HG02840 (cell line): ENCODE results near the gene PBX1.
"Not testable (repeated sequence)": the region's sequence is repeated elsewhere in the genome, so short reads cannot be mapped to it uniquely, and the experiment has no call there.

Experiments
- ATAC-seq: cut with Tn5 transposase; IDR thresholded peaks from one replicate; pipeline ENCODE4 v1.9.1; 2021; ENCODE audit warnings: mild to moderate bottlenecking, moderate library complexity, moderate number of reproducible peaks; ENCODE audit not compliant: unreplicated experiment, low FRiP score

The PBX1 gene

DNA sequence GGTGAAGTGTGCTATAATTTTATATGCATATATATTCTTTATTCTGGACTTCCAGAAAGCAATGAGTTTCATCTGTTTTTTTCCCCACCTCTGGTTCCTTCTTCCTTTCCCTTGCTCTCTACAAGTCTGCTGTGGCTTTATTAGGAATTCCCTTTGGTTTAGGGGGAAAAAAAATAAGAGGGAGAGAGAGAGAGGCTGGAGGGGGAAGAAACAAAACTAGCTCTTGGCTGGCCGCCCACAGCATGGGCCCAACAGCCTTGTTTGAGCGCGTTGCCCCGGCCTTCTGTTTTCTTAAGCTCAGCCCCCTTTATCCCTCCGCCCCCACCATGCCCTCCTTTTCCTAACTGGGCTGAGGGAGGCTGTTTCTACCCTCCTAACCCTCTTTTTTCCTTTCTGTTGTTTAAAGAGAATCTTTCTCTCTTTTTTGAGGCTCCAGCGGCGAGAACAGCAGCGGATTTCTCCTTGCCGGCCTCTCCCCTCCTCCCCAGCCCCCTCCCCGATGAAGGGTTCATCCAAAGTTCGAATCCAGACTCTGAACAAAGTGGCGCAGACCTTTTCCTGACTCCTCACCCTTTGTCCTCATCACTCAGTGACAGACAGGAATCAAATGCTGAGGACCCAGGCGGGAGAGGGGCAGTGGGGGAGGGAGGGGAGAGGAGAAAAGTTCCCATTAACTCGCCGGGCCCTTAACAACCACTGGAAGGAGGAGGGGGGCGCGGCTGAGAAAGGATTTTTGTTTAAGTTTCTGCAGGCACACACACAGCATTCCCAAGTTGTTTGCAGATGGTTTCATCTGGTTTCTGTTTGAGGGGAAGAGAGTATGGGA is 29.7 kb downstream of the PBX1 start:
- no peak for ATAC-seq

DNA sequence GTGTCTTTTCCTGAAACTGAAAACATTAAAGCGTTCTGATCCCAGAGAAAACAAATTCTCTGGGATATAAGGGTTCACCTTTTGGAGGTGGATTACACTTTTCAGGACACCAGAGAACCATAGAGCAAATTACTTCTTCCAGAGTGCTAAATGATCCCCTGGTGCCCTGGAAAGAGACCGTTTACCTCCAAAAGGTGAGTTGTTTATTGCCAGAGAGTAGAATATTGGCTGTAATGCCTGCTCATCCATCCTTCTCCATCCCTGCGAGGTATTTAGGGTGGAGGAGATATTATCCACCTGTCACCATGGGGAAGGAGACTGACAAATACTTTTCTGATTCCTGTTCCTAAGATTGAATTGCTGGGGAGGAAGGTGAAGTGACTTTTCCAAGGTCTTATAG is 30.4 kb downstream of the PBX1 start:
- ATAC-seq: no peak

DNA sequence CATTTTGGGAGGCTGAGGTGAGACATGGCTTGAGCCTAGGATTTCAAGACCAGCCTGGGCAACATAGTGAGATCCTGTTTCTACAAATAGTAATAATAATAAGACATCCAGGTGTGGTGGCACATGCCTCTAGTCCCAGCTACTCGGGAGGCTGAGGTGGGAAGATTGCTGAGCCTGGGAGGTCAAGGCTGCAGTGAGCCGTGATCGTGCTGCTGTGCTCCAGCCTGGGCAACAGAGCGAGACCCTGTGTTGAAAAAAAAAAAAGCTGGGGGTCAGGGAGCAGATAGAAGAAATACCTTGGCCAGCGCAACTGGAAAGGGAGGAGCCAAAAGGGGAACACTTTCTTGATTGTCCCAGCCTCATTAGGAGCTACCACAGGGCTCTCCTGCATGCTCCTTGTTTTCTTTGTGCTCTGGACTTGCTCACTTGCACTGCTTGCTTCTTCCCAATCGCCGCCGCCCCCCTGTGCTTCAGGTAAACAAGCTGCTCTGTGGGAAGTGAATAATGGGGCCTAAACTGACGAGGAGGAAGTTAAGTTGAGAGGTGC is 31.1 kb downstream of the PBX1 start:
- ATAC-seq: no peak

DNA sequence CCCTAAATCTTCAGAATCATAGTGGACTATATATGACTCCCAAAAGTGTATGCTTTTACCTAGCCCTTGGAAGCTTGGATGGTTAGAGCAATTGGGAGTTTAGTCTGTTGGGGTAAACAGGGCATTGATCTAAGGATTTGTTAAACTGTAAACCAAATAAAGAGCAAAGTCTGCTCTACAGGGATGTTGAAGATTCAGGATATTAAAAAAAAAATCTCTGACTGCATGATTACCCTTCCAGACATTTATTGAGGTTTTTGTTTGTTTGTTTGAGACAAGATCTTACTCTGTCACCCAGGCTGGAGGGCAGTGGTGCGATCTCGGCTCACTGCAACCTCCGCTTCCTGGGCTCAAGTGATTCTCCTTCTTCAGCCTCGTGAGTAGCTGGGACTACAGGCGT is 31.6 kb downstream of the PBX1 start:
- ATAC-seq: no peak

DNA sequence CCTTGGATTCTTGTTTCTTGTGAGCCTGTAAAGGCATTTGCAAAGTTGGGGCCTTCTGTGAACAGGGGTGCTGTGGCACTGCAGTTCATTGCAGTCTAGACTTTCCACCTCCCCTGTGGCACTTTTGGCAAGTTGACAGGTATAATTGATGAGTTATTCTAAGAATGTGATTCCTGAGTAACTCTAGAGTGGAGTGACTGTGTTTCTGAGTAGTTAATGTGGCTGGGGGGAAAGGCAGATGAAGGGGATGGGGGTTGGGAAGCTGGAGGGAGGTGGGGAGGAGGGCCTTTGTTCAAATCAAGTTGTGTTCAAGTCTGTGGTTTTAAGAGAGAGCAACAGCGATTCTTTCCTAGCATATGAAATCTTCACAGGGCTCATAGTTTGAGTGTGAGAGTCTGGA is 32.9 kb downstream of the PBX1 start:
- ATAC-seq: no peak

DNA sequence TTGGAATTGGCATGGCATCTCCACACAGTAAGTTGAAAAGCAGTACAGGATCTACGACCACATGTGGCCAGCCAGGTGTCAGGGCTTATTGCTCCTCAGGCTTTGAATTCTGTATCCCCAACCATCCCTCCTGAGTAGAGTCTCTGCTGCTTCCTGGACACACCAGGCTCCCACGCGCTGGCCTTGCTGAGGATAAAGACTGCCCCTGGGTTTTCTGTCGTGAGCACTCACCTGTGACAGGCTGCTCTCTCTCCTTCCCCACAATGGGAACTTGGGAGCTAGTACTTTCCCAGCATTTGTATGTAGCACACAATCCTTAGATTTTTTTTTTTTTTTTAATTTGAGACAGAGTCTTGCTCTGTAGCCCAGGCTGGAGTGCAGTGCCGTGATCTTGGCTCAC is 33.6 kb downstream of the PBX1 start:
- ATAC-seq: no peak

DNA sequence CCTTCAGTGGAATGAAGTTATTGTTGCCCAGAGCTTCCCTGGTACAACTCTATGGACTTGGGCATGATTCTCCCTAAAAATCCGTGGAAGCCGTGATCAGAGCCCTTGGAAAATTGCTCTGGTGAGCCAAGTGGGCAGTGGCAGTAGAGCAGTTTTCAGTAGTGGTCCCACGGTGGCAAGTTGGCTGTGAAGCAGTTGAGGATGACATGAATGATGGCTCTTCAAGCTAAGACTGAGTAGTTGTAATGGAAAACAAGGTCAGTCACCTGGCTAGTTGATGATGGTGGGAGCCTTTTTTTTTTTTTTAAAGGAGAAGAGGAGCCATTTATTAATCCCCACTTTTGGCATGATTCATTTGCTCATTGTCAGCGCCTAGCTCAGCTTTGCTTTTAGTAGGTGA is 36.2 kb downstream of the PBX1 start:
- ATAC-seq: no peak

DNA sequence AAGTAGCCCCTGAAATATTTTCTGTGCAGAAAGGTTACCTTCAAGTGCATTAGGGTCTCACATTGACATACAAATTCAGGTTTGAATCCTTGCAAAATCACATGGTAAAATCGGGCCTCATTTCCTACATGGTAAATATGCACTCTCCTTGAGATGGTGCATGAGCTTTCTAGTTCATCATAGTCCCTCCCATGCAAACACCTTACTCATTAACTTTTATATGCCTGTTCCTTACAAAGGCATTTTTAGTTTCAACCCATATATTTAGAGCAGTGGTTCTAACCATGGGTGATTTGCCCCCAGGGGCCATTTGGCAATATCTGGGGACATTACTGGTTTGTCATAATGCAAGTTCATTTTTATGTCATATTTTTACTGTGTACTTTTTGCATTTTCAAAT is 37.2 kb downstream of the PBX1 start:
- no peak for ATAC-seq

DNA sequence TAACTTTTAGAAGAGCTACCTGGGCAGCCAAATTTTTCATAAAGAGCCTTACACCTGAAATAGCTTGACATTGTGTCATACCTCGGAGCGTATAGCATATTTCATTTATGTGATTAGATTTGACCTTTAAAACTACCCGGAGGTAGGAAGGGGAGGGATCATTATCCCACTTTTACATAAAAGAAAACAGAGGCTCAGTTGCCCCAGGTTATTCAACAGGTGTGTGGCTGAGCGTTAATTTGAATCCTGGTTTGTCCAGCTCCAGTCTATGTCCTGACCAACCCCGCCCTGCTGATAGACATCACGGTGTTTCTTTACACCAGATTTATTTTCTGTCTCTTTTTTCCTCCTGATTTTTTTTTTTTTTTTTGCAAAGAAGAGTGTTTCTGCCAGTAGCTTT is 39.7 kb downstream of the PBX1 start:
- ATAC-seq: no peak

DNA sequence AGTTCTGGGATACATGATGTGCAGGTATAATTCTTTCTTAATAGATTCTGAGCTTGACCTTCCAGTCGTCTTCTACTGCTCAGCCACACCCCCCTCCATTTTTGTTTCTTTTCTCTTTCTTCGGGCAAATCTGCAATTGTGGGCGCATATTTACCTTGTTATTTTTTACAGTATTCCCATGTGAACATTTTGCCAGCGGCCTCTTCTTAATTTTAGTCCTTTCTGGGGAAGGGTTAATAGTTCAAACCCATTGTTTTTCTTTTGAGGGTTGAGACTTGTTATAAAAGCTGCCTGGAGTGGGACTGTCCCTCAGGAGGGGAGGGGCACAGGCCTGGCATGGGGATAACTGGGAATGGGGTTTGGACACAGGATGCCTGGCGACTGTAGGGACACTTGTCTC is 40.3 kb downstream of the PBX1 start:
- no peak for ATAC-seq

DNA sequence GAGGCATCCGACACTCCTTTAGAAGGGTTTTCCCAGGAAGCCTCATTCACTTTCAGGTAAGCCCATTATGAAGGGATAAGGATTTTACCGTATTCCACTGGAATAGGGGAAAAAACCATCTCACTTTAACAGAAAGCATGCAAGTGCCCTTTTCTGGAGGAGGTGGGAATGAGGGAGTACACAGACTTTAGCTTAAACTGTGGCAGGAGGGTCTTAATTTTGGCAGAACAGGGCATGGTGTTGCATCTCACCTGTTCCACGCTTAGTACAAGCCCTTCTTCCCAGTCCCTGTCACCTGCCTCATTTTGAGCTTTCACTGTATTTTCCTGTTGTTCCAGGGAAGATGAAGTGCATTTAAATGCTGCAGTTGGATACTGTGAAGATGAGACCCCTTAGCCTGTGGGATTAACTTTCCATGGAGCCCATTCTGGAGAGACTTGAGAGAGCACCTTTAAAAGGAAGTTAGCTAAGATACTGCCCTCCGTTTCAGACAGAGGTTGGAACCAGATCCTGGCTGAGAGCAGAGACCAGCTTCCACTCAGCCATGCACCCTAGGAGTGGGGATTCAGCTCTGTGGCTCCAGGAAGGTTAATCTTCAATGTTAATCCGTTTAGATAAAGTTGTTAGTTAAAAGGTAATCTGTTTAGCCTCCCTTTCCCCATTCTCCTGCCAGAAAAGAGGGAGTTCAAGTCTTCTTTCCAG is 42.6 kb downstream of the PBX1 start:
- no peak for ATAC-seq

DNA sequence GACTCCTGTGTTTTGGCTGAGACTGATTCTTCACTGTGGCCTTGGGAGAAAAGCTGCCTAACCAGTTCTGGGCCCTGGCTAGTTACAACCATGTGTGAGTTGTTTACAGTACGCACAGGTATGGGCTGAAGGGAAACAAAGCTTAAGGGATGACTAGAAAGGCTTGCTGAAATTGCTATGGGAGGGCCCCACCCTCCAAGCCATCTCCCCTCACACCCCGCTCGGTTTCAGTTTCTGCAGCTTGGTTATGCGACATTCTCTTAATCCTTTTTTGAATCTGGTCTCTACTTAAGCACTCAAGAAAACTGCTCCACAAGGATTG is 43.1 kb downstream of the PBX1 start:
- ATAC-seq: no peak

DNA sequence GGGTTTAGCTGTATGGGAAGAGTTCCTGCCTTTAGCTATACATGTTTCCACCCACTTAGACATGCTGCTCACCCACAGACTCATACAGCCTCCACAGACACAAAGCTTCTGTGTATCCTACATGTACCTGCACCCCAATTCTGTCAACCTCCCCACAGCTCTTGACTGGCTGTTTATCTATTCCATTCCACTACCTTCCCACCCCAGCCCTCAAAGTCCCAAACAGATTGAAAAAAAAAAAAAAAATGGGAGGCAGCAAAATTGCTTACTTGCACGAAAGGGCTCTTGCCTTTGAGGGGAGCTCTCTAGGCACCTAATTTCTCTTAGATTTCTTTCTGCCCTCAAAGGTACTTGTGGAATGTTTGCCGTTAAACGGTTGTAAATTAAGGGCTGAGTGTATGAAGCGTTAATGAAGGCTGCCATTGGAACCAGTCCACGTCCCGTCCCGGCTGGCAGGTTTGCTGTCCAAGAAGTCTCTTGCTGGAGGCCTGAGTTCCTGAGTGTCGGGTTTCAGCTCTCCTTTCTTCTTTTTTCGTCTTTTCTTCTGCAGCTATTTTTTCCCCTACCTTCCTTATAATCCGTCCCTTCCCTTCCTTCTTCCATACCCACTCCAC is 43.6 kb downstream of the PBX1 start:
- no peak for ATAC-seq

DNA sequence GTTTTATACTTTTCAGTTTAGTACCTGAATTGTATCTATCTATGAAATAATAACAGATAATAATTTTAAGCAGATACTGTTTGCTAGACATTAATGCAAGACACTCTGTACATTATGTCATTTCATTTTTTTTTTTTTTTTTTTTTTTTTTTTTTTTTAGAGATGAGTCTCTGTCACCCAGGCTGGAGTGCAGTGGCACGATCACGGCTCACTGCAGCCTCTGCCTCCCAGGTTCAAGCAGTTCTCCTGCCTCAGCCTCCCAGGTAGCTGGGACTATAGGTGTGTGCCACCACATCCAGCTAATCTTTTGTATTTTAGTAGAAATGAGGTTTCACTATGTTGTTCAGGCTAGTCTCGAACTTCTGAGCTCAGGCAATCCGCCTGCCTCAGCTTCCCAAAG is 44.8 kb downstream of the PBX1 start:
- ATAC-seq: not testable (repeated sequence)

DNA sequence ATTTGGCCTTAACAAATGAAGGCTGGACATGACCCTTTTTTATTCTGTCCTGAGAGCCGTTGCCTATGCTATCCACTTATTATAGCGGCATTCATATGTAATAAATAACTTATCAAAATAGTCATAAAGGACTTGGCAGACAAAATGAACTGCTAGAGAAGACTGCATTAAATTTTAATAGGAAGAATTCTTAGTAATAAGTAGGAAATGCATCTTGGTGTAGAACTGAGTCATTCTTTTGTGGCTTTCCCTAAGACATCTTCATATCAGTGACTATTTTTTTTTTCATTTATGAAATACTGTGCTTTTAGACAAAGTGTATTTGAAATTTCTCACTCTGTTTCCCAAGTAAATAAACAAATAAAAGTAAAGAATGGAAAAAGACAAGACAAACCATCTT is 45.6 kb downstream of the PBX1 start:
- ATAC-seq: no peak

DNA sequence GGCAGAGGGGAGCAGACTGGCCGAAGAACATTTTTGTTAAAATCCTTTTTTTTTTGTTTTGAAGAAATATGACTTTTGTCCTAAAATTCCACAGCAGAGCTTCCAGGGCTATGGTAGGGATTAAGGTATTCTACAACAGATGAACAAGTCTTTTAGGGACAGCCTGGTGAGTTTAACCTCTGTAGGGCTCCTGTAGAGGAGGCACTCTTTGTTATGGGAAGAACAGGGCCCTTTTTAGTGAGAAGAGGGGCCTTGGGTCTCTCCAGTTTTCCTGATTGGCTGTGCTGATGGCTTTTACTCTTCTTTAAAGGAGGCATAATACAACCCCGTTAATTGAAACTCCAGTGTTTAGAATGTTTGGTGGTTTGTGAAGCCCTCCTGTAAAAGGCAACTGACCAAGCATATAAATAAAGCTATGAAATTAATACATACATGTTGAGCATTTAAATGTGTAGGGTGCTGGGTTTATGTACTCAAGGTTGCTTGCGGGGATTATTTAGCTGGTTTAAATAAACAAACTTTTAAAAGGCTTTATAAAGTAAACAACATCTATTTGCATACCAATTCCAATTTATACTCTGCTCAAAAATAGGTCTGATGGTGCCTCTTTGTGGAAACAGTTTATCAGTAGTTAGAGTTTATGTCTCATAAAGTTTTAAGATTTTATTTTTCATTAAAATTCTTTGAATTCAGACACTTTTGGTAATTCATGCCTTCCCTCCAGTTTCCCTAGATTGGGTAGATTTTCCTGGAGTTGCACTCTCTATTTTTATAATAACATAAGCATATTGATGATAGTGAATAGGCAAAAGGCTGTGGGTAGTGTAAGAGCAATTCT is 46.5 kb downstream of the PBX1 start:
- ATAC-seq: no peak

DNA sequence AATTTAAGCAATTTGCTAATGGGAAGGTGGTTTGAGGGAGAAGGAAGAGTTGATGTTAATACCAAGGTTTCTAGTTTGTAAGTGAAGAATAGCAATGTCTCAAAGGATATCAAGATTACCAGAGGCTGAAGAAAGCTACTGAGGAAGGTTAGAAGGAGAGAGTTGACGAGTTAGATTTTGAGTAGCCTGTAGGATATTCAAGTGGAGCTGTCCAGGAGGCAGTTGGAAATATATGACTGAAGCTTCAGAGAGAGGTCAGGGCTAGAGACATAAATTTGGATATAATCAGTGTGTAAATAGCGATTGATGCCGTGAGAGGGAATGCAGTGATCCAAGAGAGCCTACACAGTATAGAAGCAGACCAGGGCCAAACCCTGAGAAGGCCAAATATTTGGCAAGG is 48.4 kb downstream of the PBX1 start:
- no peak for ATAC-seq

DNA sequence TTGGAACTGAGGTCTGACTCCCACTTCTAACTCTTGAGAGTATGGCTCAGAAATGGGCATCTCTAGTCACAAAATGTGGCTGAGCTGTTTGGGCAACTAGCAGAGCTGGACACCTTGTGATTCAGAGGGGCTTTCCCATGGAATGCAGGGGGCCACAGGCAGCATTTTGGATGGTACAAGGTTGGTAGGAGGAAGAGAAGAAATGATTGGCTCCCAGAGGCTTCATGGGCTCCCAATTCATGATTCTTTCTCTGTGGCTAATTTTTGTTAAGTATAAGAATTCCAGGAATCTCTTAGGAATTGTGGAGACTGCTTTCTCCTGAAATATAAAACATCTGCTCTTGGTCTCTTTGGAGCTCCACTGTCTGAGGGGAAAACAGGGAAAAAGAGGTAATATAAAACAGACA is 49.7 kb downstream of the PBX1 start:
- ATAC-seq: no peak

DNA sequence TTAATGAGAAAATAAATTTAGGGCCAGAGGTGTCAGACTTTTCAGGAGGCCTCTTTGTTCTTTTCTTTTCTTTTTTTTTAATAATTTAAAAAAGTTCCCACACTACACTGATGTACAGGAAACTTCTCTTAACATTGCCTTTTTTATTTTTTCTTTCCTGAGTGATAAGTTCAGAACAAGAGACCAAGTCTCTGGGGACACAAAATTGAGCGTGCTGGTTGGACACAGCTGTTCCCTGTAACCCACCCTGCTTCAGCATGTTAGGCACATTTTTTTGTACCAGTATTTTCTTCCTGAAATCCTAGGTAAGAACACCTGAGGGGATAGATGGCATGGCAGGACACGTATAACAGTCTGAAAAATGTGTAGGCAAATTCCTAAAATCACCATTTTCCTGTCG is 50.1 kb downstream of the PBX1 start:
- ATAC-seq: no peak

DNA sequence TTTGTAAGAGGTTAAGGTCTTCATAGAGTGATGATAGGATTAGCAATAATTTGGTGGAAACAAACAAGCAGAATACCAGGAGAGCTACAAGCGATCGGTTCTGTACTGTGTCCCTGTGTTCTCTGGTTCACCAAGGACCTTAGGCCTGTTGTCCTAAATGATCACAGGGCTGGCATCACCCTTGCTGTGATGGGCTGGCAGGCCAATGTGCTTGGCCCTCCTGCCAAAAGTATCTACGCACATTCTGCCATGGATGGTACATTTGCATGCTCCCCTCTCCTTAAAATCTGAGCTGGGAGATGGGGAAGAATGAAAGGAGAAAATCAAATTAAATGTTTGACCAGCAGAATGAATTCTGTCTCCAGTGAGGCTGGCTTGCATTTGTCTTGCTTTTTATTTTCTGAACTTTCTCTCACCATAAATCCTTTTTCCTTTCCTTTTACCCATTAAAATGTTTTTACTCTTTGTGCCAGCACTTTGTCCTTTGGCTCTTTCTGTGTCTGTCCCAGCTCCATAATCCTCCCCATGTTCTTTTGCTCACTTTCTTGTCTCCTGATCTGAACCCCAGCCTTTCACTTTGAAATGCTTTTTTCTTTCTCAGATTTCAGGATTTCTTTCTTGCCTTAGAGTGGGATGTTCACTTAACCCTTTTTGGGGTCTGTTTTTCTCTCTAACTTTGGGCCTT is 51.7 kb downstream of the PBX1 start:
- no peak for ATAC-seq
